ENCODE measurements around the gene CD300H.
"Not testable (repeated sequence)": the region's sequence is repeated elsewhere in the genome, so short reads cannot be mapped to it uniquely, and the experiment has no call there.

The CD300H gene

DNA sequence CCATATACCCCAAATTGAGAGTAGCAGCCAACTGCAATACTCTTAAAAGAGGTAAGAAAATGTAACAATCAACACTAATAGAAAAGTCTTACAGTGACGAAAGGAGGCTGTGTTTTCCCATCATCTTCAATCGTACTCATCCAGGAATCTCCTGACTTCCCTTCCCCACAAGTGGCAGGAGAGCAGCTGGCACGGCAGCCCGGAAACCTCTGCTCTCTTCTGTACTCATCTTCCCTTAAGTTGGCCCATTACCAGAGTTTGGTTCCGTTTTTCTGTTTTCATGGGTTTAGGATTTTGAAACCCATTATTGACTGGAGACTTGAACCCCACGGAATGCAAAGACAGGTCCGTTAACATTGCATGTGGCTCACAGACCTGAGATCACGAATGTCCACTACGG, 11.7 kb upstream of the CD300H start:
- Histone ChIP-seq H3K36me3 (ENCODE audit: control insufficient read depth, insufficient read depth, low read length) (no peaks in the 10 kb centered on the region), H3K4me3 (ENCODE audit: low read length) (no peak overlapping the region), H3K4me1 (ENCODE audit: control insufficient read depth, insufficient read depth, low read length) (no peaks in the 10 kb centered on the region), H3K27ac (ENCODE audit: low read depth, low read length) (no peak overlapping the region), H3K9ac (ENCODE audit: low read length) (no peak overlapping the region), H3K27me3 (ENCODE audit: control insufficient read depth, insufficient read depth, low read length) (no peaks in the 10 kb centered on the region)

DNA sequence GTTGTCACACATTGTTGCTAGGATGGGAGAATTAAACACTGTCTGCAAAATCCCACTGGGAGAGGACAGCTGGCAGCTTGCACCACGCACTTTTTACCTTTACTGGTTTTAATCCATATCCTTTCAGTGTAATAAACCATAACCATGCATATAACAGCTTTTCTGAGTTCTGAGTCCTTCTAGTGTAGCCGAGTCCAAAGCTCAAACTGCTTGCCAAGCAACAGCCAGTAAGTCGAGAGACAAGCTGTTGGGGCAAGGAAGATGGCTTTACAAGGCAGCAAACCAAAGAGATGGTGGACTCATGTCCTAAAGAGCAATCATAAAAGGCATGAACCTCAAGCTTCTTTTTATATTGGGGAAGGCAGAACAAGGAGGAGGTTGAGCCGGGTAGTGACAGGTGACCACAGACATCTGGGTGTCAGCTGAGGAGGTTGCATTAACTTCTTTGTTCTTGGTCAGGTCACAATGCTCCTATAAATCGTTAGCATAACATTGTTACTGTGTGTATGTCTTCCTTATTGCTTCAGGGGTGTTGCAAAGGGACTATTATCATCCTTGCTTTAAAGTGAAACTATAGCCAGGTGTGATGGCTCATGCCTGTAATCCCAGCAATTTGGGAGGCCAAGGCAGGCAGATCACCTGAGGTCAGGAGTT, 7.3 kb upstream of the CD300H start:
- Histone ChIP-seq H3K27ac (ENCODE audit: low read depth, low read length) (no peak overlapping the region), H3K9ac (ENCODE audit: low read length) (no peak overlapping the region), H3K4me1 (ENCODE audit: control insufficient read depth, insufficient read depth, low read length) (no peaks in the 10 kb centered on the region), H3K4me3 (ENCODE audit: low read length) (no peak overlapping the region), H3K27me3 (ENCODE audit: control insufficient read depth, insufficient read depth, low read length) (no peaks in the 10 kb centered on the region), H3K36me3 (ENCODE audit: control insufficient read depth, insufficient read depth, low read length) (no peaks in the 10 kb centered on the region)

DNA sequence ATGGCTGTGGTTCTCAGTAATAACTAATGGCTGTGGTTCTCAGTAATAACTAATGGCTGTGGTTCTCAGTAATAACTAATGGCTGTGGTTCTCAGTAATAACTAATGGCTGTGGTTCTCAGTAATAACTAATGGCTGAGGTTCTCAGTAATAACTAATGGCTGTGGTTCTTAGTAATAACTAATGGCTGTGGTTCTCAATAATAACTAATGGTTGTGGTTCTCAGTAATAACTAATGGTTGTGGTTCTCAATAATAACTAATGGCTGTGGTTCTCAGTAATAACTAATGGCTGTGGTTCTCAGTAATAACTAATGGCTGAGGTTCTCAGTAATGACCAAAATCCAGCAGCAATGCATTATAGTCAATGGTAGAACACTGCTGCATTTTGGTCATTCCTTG, 6.3 kb upstream of the CD300H start:
- H3K27me3 ChIP-seq (ENCODE audit: control insufficient read depth, insufficient read depth, low read length); H3K27ac ChIP-seq (ENCODE audit: low read depth, low read length); H3K4me3 ChIP-seq (ENCODE audit: low read length); H3K9ac ChIP-seq (ENCODE audit: low read length); H3K36me3 ChIP-seq (ENCODE audit: control insufficient read depth, insufficient read depth, low read length); H3K4me1 ChIP-seq (ENCODE audit: control insufficient read depth, insufficient read depth, low read length): not testable (repeated sequence)

DNA sequence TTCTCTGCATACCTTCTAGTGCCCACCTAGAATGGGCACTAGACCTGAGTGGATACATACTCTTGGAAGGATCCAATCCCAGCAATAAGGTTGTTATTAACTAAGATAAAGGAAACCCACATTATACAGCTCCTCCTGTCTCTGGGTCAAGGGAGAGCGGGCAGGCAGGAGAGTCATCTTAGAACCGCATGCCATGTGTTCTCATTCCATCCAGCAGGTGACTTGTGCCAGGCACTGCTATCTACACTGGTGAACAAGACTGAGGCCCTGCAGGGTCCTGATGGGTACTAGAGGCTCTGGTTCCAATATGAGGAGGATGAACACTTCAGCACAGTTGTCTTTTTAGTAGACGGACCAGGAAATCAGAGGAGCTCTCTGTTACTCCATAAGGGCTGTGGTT, 5.9 kb upstream of the CD300H start:
- Histone ChIP-seq H3K4me1 (ENCODE audit: control insufficient read depth, insufficient read depth, low read length) (no peaks in the 10 kb centered on the region), H3K27me3 (ENCODE audit: control insufficient read depth, insufficient read depth, low read length) (peaks cover 3% of the 10 kb centered on the region), H3K4me3 (ENCODE audit: low read length) (no peak overlapping the region), H3K36me3 (ENCODE audit: control insufficient read depth, insufficient read depth, low read length) (no peaks in the 10 kb centered on the region), H3K27ac (ENCODE audit: low read depth, low read length) (no peak overlapping the region), H3K9ac (ENCODE audit: low read length) (no peak overlapping the region)

DNA sequence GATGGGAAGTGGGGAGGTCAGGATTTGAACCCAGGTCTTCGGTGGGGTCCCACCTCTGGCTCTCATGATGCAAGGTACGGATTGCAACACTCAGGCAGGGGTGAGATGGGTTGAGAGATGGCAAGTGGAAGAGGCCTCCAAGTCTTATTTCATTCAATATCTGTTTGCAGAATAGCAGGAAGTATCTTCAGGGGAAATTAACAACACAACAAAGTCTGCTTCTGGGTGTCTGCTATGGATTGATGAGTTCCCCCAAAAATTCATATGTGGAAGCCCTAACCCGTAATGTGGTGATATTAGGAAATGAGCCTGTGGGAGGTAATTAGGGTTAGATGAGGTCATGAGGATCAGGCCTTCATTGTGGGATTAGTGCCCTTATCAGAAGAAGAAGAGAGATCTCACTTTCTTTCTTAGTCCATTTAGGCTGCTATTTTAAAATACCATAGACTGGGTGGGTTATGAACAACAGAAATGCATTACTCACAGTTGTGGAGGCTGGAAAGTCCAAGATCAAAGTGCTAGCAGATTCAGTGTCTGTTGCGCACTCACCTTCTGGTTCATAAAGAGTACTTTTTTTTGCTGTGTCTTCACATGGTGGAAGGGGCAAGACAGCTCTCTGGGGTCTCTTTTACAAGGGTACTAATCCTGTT, 4.4 kb upstream of the CD300H start:
- no peak overlapping the region for H3K4me3 ChIP-seq (ENCODE audit: low read length)
- no peaks in the 10 kb centered on the region for H3K36me3 ChIP-seq (ENCODE audit: control insufficient read depth, insufficient read depth, low read length)
- no peaks in the 10 kb centered on the region for H3K4me1 ChIP-seq (ENCODE audit: control insufficient read depth, insufficient read depth, low read length)
- peaks cover 3% of the 10 kb centered on the region for H3K27me3 ChIP-seq (ENCODE audit: control insufficient read depth, insufficient read depth, low read length)
- H3K9ac ChIP-seq (ENCODE audit: low read length), result no peak overlapping the region
- no peak overlapping the region for H3K27ac ChIP-seq (ENCODE audit: low read depth, low read length)

DNA sequence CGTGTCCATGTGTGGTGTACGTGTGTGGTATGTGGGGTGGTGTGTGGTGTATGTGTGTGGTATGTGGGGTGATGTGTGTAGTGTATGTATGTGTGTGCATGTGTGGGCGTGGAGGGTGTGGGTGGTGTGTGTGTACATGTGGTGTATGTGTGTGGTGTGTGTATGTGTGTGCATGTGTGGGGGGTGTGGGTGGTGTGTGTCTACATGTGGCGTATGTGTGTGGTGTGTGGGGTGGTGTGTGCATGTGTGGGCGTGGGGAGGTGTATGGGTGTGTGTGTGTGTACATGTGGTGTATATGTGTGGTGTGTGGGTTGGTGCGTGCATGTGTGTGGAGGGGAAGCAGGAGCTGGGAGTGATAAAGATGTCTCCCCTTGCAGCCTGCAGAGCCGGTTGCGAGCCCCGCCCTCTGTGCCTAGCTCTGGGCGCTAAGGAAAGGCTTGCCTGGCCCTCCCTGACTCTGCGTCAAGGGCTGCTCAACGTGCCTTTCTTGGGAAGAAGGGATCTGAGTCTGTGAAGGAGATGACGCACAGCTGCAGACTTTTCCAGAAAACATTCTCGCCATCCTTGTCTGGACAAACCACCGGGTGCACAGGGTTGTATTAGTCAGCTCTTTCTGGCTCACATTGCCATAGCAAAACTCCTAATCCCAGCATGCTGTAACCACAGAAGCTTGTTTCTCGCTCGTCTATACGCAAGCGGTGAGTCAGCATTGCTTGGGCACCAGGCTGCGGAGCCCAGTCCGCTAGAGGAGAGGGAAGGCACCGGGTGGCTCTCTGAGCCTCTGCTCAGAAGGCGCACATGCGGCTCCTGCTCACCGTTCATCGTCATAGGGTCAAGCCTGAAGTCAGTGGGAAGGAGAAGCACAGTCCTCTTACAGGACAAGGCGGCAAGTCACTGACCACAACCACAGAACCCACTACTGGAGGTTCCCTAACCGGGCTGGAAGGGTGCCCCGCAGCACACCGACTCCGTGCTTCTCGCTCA, 2.0 kb upstream of the CD300H start:
- no peak overlapping the region for H3K4me3 ChIP-seq (ENCODE audit: low read length)
- H3K36me3 ChIP-seq (ENCODE audit: control insufficient read depth, insufficient read depth, low read length), result no peaks in the 10 kb centered on the region
- no peaks in the 10 kb centered on the region for H3K4me1 ChIP-seq (ENCODE audit: control insufficient read depth, insufficient read depth, low read length)
- H3K9ac ChIP-seq (ENCODE audit: low read length), result no peak overlapping the region
- H3K27me3 ChIP-seq (ENCODE audit: control insufficient read depth, insufficient read depth, low read length), result peaks cover 3% of the 10 kb centered on the region
- H3K27ac ChIP-seq (ENCODE audit: low read depth, low read length), result no peak overlapping the region

DNA sequence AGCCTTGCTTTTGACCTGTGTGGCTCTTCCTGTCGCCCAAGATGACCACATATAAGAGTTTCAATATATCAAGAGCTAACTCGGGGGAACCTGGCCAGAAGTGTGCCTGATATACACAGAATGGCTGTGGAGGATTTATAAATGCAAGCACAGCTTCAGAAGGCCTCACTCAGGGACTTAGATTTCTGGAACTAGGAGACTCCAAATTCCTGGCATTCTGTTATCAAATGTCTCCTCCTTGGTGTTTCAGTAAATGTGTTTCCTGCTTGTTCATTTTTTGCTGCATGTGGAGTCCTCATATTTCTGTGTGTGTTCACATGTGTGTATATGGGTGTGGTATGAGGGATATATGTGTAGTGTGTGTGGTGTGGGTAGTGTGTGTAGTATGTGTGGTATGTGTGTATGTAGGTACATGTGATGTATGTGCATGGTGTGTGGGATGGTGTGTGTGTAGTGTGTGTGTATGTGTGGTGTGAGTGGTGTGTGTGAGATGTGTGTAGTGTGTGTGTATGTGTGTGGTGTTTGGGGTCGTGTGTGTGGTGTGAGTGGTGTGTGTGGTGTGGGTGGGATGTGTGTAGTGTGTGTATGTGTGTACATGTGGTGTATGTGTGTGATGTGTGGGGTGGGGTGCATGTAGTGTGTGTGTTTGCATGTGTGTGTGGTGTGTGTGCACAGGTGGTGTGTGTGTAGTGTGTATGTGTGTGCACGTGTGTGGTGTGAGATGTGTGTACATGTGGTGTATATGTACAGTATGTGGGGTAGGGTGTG, 981 bp upstream of the CD300H start:
- Histone ChIP-seq H3K36me3 (ENCODE audit: control insufficient read depth, insufficient read depth, low read length) (no peaks in the 10 kb centered on the region), H3K27me3 (ENCODE audit: control insufficient read depth, insufficient read depth, low read length) (peaks cover 3% of the 10 kb centered on the region), H3K4me3 (ENCODE audit: low read length) (no peak overlapping the region), H3K4me1 (ENCODE audit: control insufficient read depth, insufficient read depth, low read length) (no peaks in the 10 kb centered on the region), H3K27ac (ENCODE audit: low read depth, low read length) (no peak overlapping the region), H3K9ac (ENCODE audit: low read length) (no peak overlapping the region)

DNA sequence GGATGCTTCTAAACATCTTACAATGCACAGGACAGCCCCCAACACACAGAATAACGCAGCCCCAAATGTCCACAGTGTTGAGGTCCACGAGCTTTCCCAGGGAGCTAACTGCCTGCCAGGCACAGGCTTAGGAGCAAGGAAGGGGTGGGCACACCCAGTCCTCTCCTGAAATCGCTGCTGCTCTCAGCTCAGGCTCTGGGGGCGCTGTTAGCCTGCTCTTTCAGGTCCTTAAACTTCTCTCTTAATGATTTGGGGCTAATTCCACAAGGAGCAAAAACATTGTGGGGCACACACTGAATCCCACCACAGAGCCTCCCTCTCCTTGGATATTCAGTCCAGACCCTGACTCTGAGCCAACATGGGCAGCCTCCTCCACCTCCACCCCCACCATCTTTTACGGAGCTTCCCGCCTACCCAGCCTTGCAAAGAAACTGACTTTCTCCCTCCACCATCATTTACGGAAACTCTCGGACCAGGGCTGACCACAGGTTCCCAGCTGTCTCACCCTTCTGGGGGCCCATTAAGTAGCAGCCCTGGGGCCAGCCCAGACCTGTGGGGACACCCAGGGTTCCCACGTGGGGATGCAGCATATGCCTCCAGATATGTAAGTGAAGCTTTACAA, 1.1 kb downstream of the CD300H start:
- peaks cover 3% of the 10 kb centered on the region for H3K27me3 ChIP-seq (ENCODE audit: control insufficient read depth, insufficient read depth, low read length)
- no peaks in the 10 kb centered on the region for H3K36me3 ChIP-seq (ENCODE audit: control insufficient read depth, insufficient read depth, low read length)
- no peak overlapping the region for H3K4me3 ChIP-seq (ENCODE audit: low read length)
- no peak overlapping the region for H3K27ac ChIP-seq (ENCODE audit: low read depth, low read length)
- H3K4me1 ChIP-seq (ENCODE audit: control insufficient read depth, insufficient read depth, low read length), result no peaks in the 10 kb centered on the region
- no peak overlapping the region for H3K9ac ChIP-seq (ENCODE audit: low read length)

DNA sequence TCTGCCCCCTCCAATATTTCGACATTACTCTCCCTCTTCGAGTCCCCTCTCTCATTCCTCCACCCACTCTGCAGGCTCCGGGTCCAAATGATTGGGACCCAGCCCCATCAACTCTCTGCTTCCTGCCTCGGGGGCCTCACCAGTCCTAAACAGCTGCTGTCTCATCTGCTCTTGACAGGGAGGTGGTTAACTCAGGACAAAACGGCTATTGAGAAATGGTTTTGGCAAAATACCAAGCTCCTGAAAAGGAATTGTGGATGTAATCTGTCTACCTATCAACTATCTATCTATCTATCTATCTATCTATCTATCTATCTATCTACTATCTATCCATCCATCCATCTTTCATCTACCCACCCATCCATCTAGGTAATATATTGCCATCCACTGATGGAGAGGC, 2.2 kb downstream of the CD300H start:
- no peak overlapping the region for H3K4me3 ChIP-seq (ENCODE audit: low read length)
- no peak overlapping the region for H3K9ac ChIP-seq (ENCODE audit: low read length)
- peaks cover 3% of the 10 kb centered on the region for H3K27me3 ChIP-seq (ENCODE audit: control insufficient read depth, insufficient read depth, low read length)
- no peaks in the 10 kb centered on the region for H3K36me3 ChIP-seq (ENCODE audit: control insufficient read depth, insufficient read depth, low read length)
- no peak overlapping the region for H3K27ac ChIP-seq (ENCODE audit: low read depth, low read length)
- H3K4me1 ChIP-seq (ENCODE audit: control insufficient read depth, insufficient read depth, low read length), result no peaks in the 10 kb centered on the region

DNA sequence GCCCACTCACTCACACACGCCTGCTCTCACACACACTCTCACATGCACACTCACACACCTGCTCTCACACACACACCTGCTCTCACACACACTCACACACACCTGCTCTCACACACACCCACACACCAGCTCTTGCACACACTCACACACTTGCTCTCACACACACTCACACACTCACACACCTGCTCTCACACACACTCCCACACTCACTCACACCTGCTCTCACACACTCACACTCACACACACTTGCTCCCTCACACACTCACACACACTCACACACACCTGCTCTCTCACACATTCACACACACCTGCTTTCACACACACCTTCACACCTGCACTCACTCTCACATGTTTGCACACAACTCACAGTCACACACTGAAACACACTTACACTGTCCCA, 4.0 kb downstream of the CD300H start:
- H3K4me1 ChIP-seq (ENCODE audit: control insufficient read depth, insufficient read depth, low read length), result no peaks in the 10 kb centered on the region
- H3K9ac ChIP-seq (ENCODE audit: low read length), result no peak overlapping the region
- no peaks in the 10 kb centered on the region for H3K27me3 ChIP-seq (ENCODE audit: control insufficient read depth, insufficient read depth, low read length)
- H3K27ac ChIP-seq (ENCODE audit: low read depth, low read length), result no peak overlapping the region
- H3K4me3 ChIP-seq (ENCODE audit: low read length), result no peak overlapping the region
- H3K36me3 ChIP-seq (ENCODE audit: control insufficient read depth, insufficient read depth, low read length), result no peaks in the 10 kb centered on the region

DNA sequence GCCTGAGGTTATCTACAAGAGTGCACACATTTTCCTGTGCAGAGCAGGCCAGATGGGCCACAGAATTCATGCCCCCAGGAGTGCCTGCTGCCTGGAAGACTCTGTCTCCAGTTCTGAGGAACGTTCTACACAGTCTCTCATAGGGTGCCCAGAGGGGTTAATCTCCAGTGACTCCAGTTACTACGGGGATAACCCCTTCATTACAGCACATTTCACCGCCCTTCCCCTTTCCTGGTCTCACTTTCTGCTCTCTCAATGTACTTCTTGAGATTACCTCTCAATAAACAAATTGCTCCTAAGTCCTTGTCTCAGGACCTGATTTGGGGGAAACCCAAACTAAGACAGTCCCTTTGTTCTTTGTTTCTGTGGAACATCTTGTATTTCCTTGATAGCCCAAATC, 5.7 kb downstream of the CD300H start:
- no peaks in the 10 kb centered on the region for H3K4me1 ChIP-seq (ENCODE audit: control insufficient read depth, insufficient read depth, low read length)
- no peak overlapping the region for H3K4me3 ChIP-seq (ENCODE audit: low read length)
- no peak overlapping the region for H3K9ac ChIP-seq (ENCODE audit: low read length)
- no peak overlapping the region for H3K27ac ChIP-seq (ENCODE audit: low read depth, low read length)
- H3K27me3 ChIP-seq (ENCODE audit: control insufficient read depth, insufficient read depth, low read length), result no peaks in the 10 kb centered on the region
- H3K36me3 ChIP-seq (ENCODE audit: control insufficient read depth, insufficient read depth, low read length), result no peaks in the 10 kb centered on the region
